ENCODE results near the gene SLC17A5.
"Not testable (repeated sequence)": the region's sequence is repeated elsewhere in the genome, so short reads cannot be mapped to it uniquely, and the experiment has no call there.

Gene SLC17A5

DNA sequence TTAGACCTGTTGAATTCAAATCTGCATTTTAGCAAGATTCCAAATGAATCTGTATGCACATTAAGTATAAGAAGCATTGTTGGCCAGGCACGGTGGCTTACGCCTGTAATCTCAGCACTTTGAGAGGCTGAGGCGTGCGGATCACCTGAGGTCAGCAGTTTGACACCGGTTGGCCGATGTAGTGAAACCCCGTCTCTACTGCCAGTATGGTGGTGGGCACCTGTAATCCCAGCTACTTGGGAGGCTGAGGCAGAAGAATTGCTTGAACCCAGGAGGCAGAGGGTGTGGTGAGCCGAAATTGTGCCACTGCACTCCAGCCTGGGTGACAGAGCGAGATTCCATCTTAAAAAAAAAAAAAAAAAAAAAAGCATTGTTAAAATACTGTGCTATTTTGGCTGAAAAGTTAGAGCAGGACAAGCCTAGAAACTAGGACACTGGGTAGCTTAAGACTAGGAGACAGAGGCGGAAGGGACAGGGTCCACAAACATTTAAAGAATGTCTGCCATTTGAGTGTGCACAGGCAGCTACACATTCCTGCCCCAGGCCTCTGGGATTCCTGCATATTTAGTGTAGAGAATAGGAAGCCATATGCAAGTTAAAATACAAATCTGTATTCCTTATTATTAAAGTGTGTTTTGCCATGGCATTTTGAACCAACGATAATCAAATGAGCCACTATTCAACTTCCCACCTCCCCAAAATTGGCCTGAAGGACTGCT is 87.9 kb downstream of the SLC17A5 start:
- no peak for DNase-seq

GRCh38 chr6:73564578-73565345 is 89.0 kb downstream of the SLC17A5 start:
- DNase-seq: no peak

GRCh38 chr6:73562558-73562957 is 91.2 kb downstream of the SLC17A5 start:
- DNase-seq: no peak

GRCh38 chr6:73560853-73561407 is 92.9 kb downstream of the SLC17A5 start:
- no peak for DNase-seq

DNA sequence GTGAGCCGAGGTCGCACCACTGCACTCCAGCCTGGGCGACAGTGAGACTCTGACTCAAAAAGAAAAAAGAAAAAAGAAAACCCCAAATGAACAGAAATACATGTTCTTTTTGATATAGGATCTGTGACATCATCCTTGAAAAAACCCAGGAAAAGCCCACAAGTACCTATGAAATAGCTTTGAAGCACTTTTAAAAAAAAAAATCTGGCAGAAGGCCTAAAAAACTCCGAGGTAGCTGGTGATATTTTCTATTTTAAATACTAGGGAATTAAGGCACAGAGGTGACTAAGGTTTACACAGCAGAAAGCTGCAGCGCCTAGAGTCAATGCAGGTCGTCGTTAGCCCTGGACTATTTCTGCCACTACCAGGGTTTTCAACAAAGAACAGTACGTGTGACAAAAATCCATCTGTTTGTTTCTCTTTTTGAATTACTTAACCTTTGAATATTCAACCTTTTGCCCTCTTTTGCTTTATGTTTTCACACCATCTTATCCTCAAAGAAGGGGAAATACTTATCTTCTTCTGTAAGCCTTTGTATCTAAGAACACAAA is 93.5 kb downstream of the SLC17A5 start:
- DNase-seq: no peak

DNA sequence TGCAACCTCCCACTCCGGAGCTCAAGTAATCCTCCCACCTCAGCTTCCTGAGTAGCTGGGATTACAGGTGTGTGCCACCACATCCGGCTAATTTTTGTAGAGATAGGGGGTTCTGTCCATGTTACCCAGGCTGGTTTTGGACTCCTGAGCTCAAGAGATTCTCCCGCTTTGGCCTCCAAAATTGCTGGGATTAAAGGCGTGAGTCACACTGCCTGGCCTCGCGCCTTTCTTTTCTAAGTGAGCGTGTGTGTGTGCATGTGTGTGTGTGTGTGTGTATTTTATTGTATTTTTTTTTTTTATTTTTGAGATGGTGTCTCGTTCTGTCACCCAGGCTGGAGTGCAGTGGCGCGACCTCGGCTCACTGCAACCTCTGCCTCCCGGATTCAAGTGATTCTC is 94.4 kb downstream of the SLC17A5 start:
- not testable (repeated sequence) for DNase-seq

- DNase-seq: no peak
Measured at GRCh38 chr6:73558624-73559398, 95.0 kb downstream of the SLC17A5 start.

- DNase-seq: no peak
Measured at GRCh38 chr6:73556836-73557235, 97.0 kb downstream of the SLC17A5 start.

- DNase-seq: not testable (repeated sequence)
Measured at GRCh38 chr6:73555380-73555949, 98.3 kb downstream of the SLC17A5 start.

DNA sequence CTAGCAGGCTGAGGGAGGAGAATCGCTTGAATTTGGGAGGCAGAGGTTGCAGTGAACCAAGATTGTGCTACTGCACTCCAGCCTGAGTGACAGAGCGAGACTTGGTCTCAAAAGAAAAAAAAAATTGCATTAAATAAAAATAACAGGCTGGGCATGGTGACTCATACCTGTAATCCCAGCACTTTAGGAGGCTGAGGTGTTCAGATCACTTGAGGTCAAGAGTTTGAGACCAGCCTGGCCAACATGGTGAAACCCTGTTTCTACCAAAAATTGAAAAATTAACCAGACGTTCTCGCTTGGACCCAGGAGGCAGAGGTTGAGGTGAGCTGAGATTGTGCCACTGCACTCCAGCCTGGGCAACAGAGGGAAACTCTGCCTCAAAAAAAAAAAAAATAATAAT is 102.7 kb downstream of the SLC17A5 start:
- not testable (repeated sequence) for DNase-seq

- no peak for DNase-seq
Measured at GRCh38 chr6:73548458-73549446, 105.0 kb downstream of the SLC17A5 start.

GRCh38 chr6:73547036-73547435 is 106.8 kb downstream of the SLC17A5 start:
- no peak for DNase-seq

Measured in stimulated activated CD4-positive, alpha-beta T cell treated with anti-CD3 and anti-CD28 coated beads, Interleukin-4, amount 100 ng/mL, for 24 hours (primary cell).